Adipocyte (in vitro differentiated cells): ENCODE measurements around the gene PKNOX2.
A peak's percentile ranks its signal among the peaks of the same experiment; 100 is the strongest.

Experiments
- DNase-seq: peaks from one replicate; pipeline ENCODE4 v3.0.0-alpha.2; 2015; ENCODE audit warnings: low read depth
- H3K27me3 ChIP-seq: replicated peaks from 2 replicates; pipeline ENCODE4 v1.7.0; 2013; ENCODE audit warnings: mild to moderate bottlenecking, low read length, moderate library complexity; ENCODE audit not compliant: control insufficient read depth, insufficient read depth
- H3K36me3 ChIP-seq: 2 replicates; pipeline ENCODE4 v1.7.0; 2013; ENCODE audit warnings: low read length, mild to moderate bottlenecking, moderate library complexity; ENCODE audit not compliant: control insufficient read depth, insufficient read depth, severe bottlenecking
- H3K4me1 ChIP-seq: 2 replicates; pipeline ENCODE4 v1.7.0; 2013; ENCODE audit warnings: mild to moderate bottlenecking, low read length, moderate library complexity; ENCODE audit not compliant: control insufficient read depth, insufficient read depth
- H3K4me3 ChIP-seq: 2 replicates; pipeline ENCODE4 v1.7.0; 2013; ENCODE audit warnings: mild to moderate bottlenecking, low read length, moderate library complexity
- H3K9ac ChIP-seq: 2 replicates; pipeline ENCODE4 v1.7.0; 2013; ENCODE audit warnings: mild to moderate bottlenecking, low read length, moderate library complexity
- H3K9me3 ChIP-seq: 2 replicates; pipeline ENCODE4 v1.7.0; 2013; ENCODE audit warnings: mild to moderate bottlenecking, low read length, moderate library complexity; ENCODE audit not compliant: control insufficient read depth

The PKNOX2 gene

GRCh38 chr11:125338886-125339811, 174.6 kb downstream of the PKNOX2 start:
- DNase-seq = peak; percentile 48
- Histone ChIP-seq H3K9ac (no peak overlapping the region), H3K4me1 (peaks cover 19% of the 10 kb centered on the region), H3K36me3 (no peaks in the 10 kb centered on the region), H3K27me3 (no peaks in the 10 kb centered on the region), H3K4me3 (peak overlapping the region; percentile 17), H3K9me3 (no peaks in the 10 kb centered on the region)

- H3K36me3 ChIP-seq = no peaks in the 10 kb centered on the region
- no peak overlapping the region for H3K4me3 ChIP-seq
- DNase-seq = no peak
- H3K9me3 ChIP-seq = no peaks in the 10 kb centered on the region
- no peaks in the 10 kb centered on the region for H3K27me3 ChIP-seq
- peaks cover 26% of the 10 kb centered on the region for H3K4me1 ChIP-seq
- H3K9ac ChIP-seq = no peak overlapping the region
Measured at GRCh38 chr11:125341676-125342075, 177.1 kb downstream of the PKNOX2 start.

GRCh38 chr11:125342281-125342930, 177.9 kb downstream of the PKNOX2 start:
- Histone ChIP-seq H3K4me3 (no peak overlapping the region), H3K4me1 (peaks cover 29% of the 10 kb centered on the region), H3K9me3 (no peaks in the 10 kb centered on the region), H3K9ac (no peak overlapping the region), H3K27me3 (no peaks in the 10 kb centered on the region), H3K36me3 (no peaks in the 10 kb centered on the region)
- DNase-seq = no peak

- no peak overlapping the region for H3K4me3 ChIP-seq
- H3K9ac ChIP-seq = no peak overlapping the region
- no peak for DNase-seq
- no peaks in the 10 kb centered on the region for H3K36me3 ChIP-seq
- no peaks in the 10 kb centered on the region for H3K9me3 ChIP-seq
- no peaks in the 10 kb centered on the region for H3K27me3 ChIP-seq
- H3K4me1 ChIP-seq = peaks cover 28% of the 10 kb centered on the region
Measured at GRCh38 chr11:125343086-125343717, 178.7 kb downstream of the PKNOX2 start.

GRCh38 chr11:125343718-125344131, 179.2 kb downstream of the PKNOX2 start:
- DNase-seq = no peak
- Histone ChIP-seq H3K9me3 (no peaks in the 10 kb centered on the region), H3K27me3 (no peaks in the 10 kb centered on the region), H3K36me3 (no peaks in the 10 kb centered on the region), H3K4me1 (peaks cover 23% of the 10 kb centered on the region), H3K9ac (no peak overlapping the region), H3K4me3 (no peak overlapping the region)

- no peak overlapping the region for H3K4me3 ChIP-seq
- peaks cover 11% of the 10 kb centered on the region for H3K4me1 ChIP-seq
- no peak for DNase-seq
- H3K9ac ChIP-seq = no peak overlapping the region
- no peaks in the 10 kb centered on the region for H3K9me3 ChIP-seq
- no peaks in the 10 kb centered on the region for H3K36me3 ChIP-seq
- H3K27me3 ChIP-seq = no peaks in the 10 kb centered on the region
Measured at GRCh38 chr11:125344846-125345420, 180.4 kb downstream of the PKNOX2 start.

GRCh38 chr11:125345421-125346178, 181.0 kb downstream of the PKNOX2 start:
- H3K9me3 ChIP-seq = no peaks in the 10 kb centered on the region
- peak; percentile 91 for DNase-seq
- no peaks in the 10 kb centered on the region for H3K36me3 ChIP-seq
- peaks cover 10% of the 10 kb centered on the region for H3K4me1 ChIP-seq
- H3K9ac ChIP-seq = no peak overlapping the region
- no peak overlapping the region for H3K4me3 ChIP-seq
- H3K27me3 ChIP-seq = no peaks in the 10 kb centered on the region

GRCh38 chr11:125346179-125346530, 181.6 kb downstream of the PKNOX2 start:
- Histone ChIP-seq H3K9ac (no peak overlapping the region), H3K36me3 (no peaks in the 10 kb centered on the region), H3K27me3 (no peaks in the 10 kb centered on the region), H3K4me3 (no peak overlapping the region), H3K9me3 (no peaks in the 10 kb centered on the region), H3K4me1 (peaks cover 10% of the 10 kb centered on the region)
- DNase-seq = no peak

- no peak for DNase-seq
- no peaks in the 10 kb centered on the region for H3K9me3 ChIP-seq
- H3K4me1 ChIP-seq = peaks cover 10% of the 10 kb centered on the region
- H3K4me3 ChIP-seq = no peak overlapping the region
- H3K27me3 ChIP-seq = no peaks in the 10 kb centered on the region
- H3K9ac ChIP-seq = no peak overlapping the region
- H3K36me3 ChIP-seq = no peaks in the 10 kb centered on the region
Measured at GRCh38 chr11:125346565-125347260, 182.2 kb downstream of the PKNOX2 start.

GRCh38 chr11:125347261-125347585, 182.7 kb downstream of the PKNOX2 start:
- H3K4me3 ChIP-seq = no peak overlapping the region
- H3K9me3 ChIP-seq = no peaks in the 10 kb centered on the region
- no peak overlapping the region for H3K9ac ChIP-seq
- H3K27me3 ChIP-seq = no peaks in the 10 kb centered on the region
- no peak for DNase-seq
- H3K36me3 ChIP-seq = no peaks in the 10 kb centered on the region
- H3K4me1 ChIP-seq = peaks cover 10% of the 10 kb centered on the region
